ENCODE measurements around the gene FNBP1. TPM values are rescaled to one million over a fixed set of nuclear protein-coding genes. Genes with fewer than 3 reads are reported as not detected.

Gene FNBP1
- total RNA-seq, 4 donors from 2014 or later: 29.7 to 62.3 (median 40.0) TPM

GRCh38 chr9:129845373-129845772 is 197.6 kb downstream of the FNBP1 start:
- 62 to 65% methylated on average over 2 of the region's 2 CpGs for WGBS, 2 donors
- no peak overlapping the region for H3K4me3 ChIP-seq (ENCODE audit: low read depth, poor library complexity, severe bottlenecking)
- intact Hi-C loops (cut with DNase I; ENCODE audit: low total_unique reads): no loop called here
- no peak for TF ChIP-seq CTCF (IDR thresholded peaks at IDR 0.05)
- no peak for TF ChIP-seq POLR2A (IDR thresholded peaks at IDR 0.05)
- DNase-seq (ENCODE audit: low spot score in 2 of 2): no peak

- intact Hi-C loops (cut with DNase I; ENCODE audit: low total_unique reads): no loop called here
- DNase-seq (ENCODE audit: low spot score in 2 of 2): no peak
- 79 to 82% methylated on average over 4 of the region's 4 CpGs for WGBS, 2 donors
- H3K4me3 ChIP-seq (ENCODE audit: low read depth, poor library complexity, severe bottlenecking): no peak overlapping the region
- no peak for TF ChIP-seq CTCF (IDR thresholded peaks at IDR 0.05)
- TF ChIP-seq POLR2A (IDR thresholded peaks at IDR 0.05): no peak
These were observed 201.9 kb downstream of the FNBP1 start for GRCh38 chr9:129841071-129841470.

GRCh38 chr9:129840034-129840433 is 203.0 kb downstream of the FNBP1 start:
- no peak overlapping the region for H3K4me3 ChIP-seq (ENCODE audit: low read depth, poor library complexity, severe bottlenecking)
- WGBS, 2 donors: 88 to 94% methylated on average over 8 of the region's 8 CpGs
- no peak for DNase-seq (ENCODE audit: low spot score in 2 of 2)
- intact Hi-C loops (cut with DNase I; ENCODE audit: low total_unique reads): no loop called here
- no peak for TF ChIP-seq CTCF (IDR thresholded peaks at IDR 0.05)
- TF ChIP-seq POLR2A (IDR thresholded peaks at IDR 0.05): no peak

- DNase-seq (ENCODE audit: low spot score in 2 of 2): no peak
- 70 to 74% methylated on average over 10 of the region's 10 CpGs for WGBS, 2 donors
- no peak overlapping the region for H3K4me3 ChIP-seq (ENCODE audit: low read depth, poor library complexity, severe bottlenecking)
These were observed 203.5 kb downstream of the FNBP1 start for GRCh38 chr9:129839324-129840023.

GRCh38 chr9:129838707-129839259 is 204.2 kb downstream of the FNBP1 start:
- intact Hi-C loops (cut with DNase I; ENCODE audit: low total_unique reads): no loop called here
- 84% methylated on average over 12 of the region's 12 CpGs for WGBS, 2 donors

More at GRCh38 chr9:129839324-129840023, 203.5 kb downstream of the FNBP1 start:
- intact Hi-C loops (cut with DNase I; ENCODE audit: low total_unique reads): no loop called here
- TF ChIP-seq CTCF (IDR thresholded peaks at IDR 0.05) (no peak), POLR2A (IDR thresholded peaks at IDR 0.05) (no peak)

More at GRCh38 chr9:129838707-129839259, 204.2 kb downstream of the FNBP1 start:
- TF ChIP-seq POLR2A (IDR thresholded peaks at IDR 0.05) (no peak), CTCF (IDR thresholded peaks at IDR 0.05) (no peak)
- DNase-seq (ENCODE audit: low spot score in 2 of 2): no peak
- no peak overlapping the region for H3K4me3 ChIP-seq (ENCODE audit: low read depth, poor library complexity, severe bottlenecking)

Small RNA genes within 50 kb of the gene (microRNA-seq; reads per million reads assigned to microRNA genes)
- 0.57 to 1.4 reads per million in 2 donors for gene MIR6855 (ENCODE audit: borderline number of aligned reads in 1 of 2, borderline replicate concordance in 2 of 2)

Other genes starting within 250 kb of the FNBP1 start
- gene TOR1B, start 240.0 kb downstream of the FNBP1 start, total RNA-seq: 10 to 100 TPM; 17.0 to 31.0 (median 22.7) TPM
- 10 to 100 TPM; 26.3 to 44.7 (median 37.7) TPM for gene TOR1A, start 219.1 kb downstream of the FNBP1 start, total RNA-seq
- gene C9orf78, start 207.9 kb downstream of the FNBP1 start, total RNA-seq: 100 to 1,000 TPM in 1 of 4 donors, 10 to 100 TPM in 3; 56.3 to 105 (median 61.3) TPM
- gene USP20, start 207.7 kb downstream of the FNBP1 start, total RNA-seq: 10 to 100 TPM; 20.7 to 39.7 (median 36.1) TPM
- gene GPR107, start 10.7 kb upstream of the FNBP1 start, total RNA-seq: 10 to 100 TPM; 28.1 to 34.5 (median 32.9) TPM
- gene NCS1, start 129.2 kb upstream of the FNBP1 start, total RNA-seq: 10 to 100 TPM; 14.4 to 25.2 (median 20.7) TPM
- 1 to 10 TPM; 1.9 to 4.3 (median 3.0) TPM for gene HMCN2, start 222.6 kb upstream of the FNBP1 start, total RNA-seq

All from lower leg skin (tissue), 4 donors.